ENCODE measurements around the gene OGFR. TPM values are rescaled to one million over a fixed set of nuclear protein-coding genes. Genes with fewer than 3 reads are reported as not detected.

Gene OGFR
- total RNA-seq, 1 donor from 2014 or later, result 56.5 TPM

- no peak for TF ChIP-seq CTCF (IDR thresholded peaks at IDR 0.05; ENCODE audit: unreplicated experiment)
- no peaks in the 10 kb centered on the region for H3K36me3 Mint-ChIP-seq
- peak overlapping the region; percentile 81 for H3K27ac Mint-ChIP-seq
- H3K4me1 Mint-ChIP-seq, result peaks cover 60% of the 10 kb centered on the region
- H3K27me3 Mint-ChIP-seq (ENCODE audit: low read depth), result no peaks in the 10 kb centered on the region
- DNase-seq (ENCODE audit: low spot score in 2 of 2, unreplicated experiment in 2 of 2), result no peak
- H3K9me3 Mint-ChIP-seq, result no peaks in the 10 kb centered on the region
- H3K4me3 Mint-ChIP-seq, result no peak overlapping the region
Measured at GRCh38 chr20:62762801-62763368, 41.8 kb upstream of the OGFR start.

- DNase-seq (ENCODE audit: low spot score in 2 of 2, unreplicated experiment in 2 of 2), result no peak
- Mint-ChIP-seq H3K36me3 (no peaks in the 10 kb centered on the region), H3K27me3 (ENCODE audit: low read depth) (no peaks in the 10 kb centered on the region), H3K27ac (no peak overlapping the region), H3K4me1 (peaks cover 63% of the 10 kb centered on the region), H3K4me3 (no peak overlapping the region), H3K9me3 (no peaks in the 10 kb centered on the region)
- no peak for TF ChIP-seq CTCF (IDR thresholded peaks at IDR 0.05; ENCODE audit: unreplicated experiment)
Measured at GRCh38 chr20:62763404-62763803, 41.2 kb upstream of the OGFR start.

- Mint-ChIP-seq H3K27ac (no peak overlapping the region), H3K27me3 (ENCODE audit: low read depth) (no peaks in the 10 kb centered on the region), H3K4me1 (peaks cover 66% of the 10 kb centered on the region), H3K9me3 (no peaks in the 10 kb centered on the region), H3K36me3 (no peaks in the 10 kb centered on the region), H3K4me3 (no peak overlapping the region)
- TF ChIP-seq CTCF (IDR thresholded peaks at IDR 0.05; ENCODE audit: unreplicated experiment), result no peak
- no peak for DNase-seq (ENCODE audit: low spot score in 2 of 2, unreplicated experiment in 2 of 2)
Measured at GRCh38 chr20:62764156-62764935, 40.3 kb upstream of the OGFR start.

GRCh38 chr20:62765021-62765420 is 39.6 kb upstream of the OGFR start:
- Mint-ChIP-seq H3K27ac (peak overlapping the region; percentile 87), H3K4me3 (no peak overlapping the region), H3K36me3 (no peaks in the 10 kb centered on the region), H3K4me1 (peaks cover 67% of the 10 kb centered on the region), H3K9me3 (no peaks in the 10 kb centered on the region), H3K27me3 (ENCODE audit: low read depth) (no peaks in the 10 kb centered on the region)
- TF ChIP-seq CTCF (IDR thresholded peaks at IDR 0.05; ENCODE audit: unreplicated experiment), result no peak
- no peak for DNase-seq (ENCODE audit: low spot score in 2 of 2, unreplicated experiment in 2 of 2)

GRCh38 chr20:62765432-62766070 is 39.1 kb upstream of the OGFR start:
- Mint-ChIP-seq H3K36me3 (no peaks in the 10 kb centered on the region), H3K4me3 (no peak overlapping the region), H3K27ac (peak overlapping the region; percentile 87)

More at GRCh38 chr20:62765432-62766070, 39.1 kb upstream of the OGFR start:
- no peak for TF ChIP-seq CTCF (IDR thresholded peaks at IDR 0.05; ENCODE audit: unreplicated experiment)
- no peaks in the 10 kb centered on the region for H3K9me3 Mint-ChIP-seq
- H3K27me3 Mint-ChIP-seq (ENCODE audit: low read depth), result no peaks in the 10 kb centered on the region
- peaks cover 63% of the 10 kb centered on the region for H3K4me1 Mint-ChIP-seq
- no peak for DNase-seq (ENCODE audit: low spot score in 2 of 2, unreplicated experiment in 2 of 2)
